A673 (cell line): ENCODE results near the gene SPC24.

Experiments used
- CTCF ChIP-seq: fragments of 300-800, 200-600 bp; sonication (generic); conservative IDR thresholded peaks from 2 replicates; pipeline ENCODE4 v1.5.1; 2017; ENCODE audit warnings: low read depth, mild to moderate bottlenecking, antibody characterized with exemption, low read length, moderate library complexity, mixed read lengths
- EZH2 ChIP-seq: fragments of 200-600 bp; sonication (generic); IDR thresholded peaks from 2 replicates; pipeline ENCODE4 v1.6.1; 2017; ENCODE audit warnings: borderline replicate concordance, low read depth, mild to moderate bottlenecking, mixed read lengths, antibody characterized with exemption, low read length; ENCODE audit not compliant: poor library complexity, severe bottlenecking

GRCh38 chr19:11101057-11101456 lies 54.5 kb downstream of the SPC24 start:
- TF ChIP-seq CTCF (no peak), EZH2 (no peak)
